ENCODE measurements around the gene HS3ST6. TPM values are rescaled to one million over a fixed set of nuclear protein-coding genes. Genes with fewer than 3 reads are reported as not detected.

HS3ST6 gene
- total and polyA plus RNA-seq, 2 of the 13 experiments (the other 11 are each of a cell fraction or from before 2014, with no cell fraction given): not detected

DNA sequence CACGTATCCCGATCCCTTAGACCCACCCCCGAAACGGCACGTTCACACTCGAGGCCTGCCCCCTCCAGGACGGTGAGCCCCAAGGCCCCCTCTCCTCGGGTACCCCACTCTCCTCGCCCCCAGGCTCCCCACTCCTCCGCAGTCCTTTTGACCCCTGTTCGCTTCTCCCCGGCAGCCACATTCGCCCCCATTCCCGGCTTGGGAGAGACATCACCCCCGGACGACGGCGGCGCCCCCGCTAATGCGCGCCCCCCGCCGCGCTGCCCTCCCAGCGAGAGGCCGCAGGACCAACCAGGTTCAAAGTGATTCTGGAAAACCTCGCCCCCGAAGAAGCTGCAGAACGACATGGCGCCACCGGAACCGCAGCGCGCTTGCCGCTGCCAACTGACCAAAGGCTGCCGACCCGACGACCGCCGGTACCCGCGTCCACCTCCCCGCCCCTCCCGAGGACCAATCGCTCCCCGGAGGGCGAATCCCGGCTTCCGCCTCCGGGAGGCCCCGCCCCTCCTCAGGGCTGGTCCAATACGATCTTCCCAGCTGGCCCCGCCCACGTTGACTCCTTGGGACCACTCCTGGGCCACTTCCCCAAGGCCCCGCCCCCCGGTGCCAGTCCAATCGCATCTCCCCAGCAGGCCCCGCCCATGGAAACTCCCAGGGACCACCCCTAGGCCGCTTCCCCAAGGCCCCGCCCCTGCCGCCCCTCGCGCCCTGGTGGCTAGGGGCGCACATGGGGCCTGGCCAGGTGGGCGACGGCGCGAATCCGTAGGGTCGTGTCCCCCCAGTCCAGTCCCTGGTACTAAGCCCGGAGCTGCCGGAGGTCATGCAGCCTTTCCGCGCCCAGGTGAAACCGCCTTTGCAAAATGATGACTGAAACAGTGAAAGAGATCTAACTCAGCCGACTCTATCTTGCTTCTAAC is 24.9 kb upstream of the HS3ST6 start, which contains the start of gene MSRB1 (continued):
- TF ChIP-seq ZFP91 (CRISPR knock-in tag; IDR thresholded peaks at IDR 0.05; ENCODE audit: borderline replicate concordance) (peak; percentile 71; the same call in 1 of the 2 replicates), ZNF770 (CRISPR knock-in tag; IDR thresholded peaks at IDR 0.05) (no peak), ARID2 (CRISPR knock-in tag; IDR thresholded peaks at IDR 0.05; ENCODE audit: borderline replicate concordance) (peak; percentile 14; the same call in 1 of the 2 replicates), SCMH1 (CRISPR knock-in tag; IDR thresholded peaks at IDR 0.05; ENCODE audit: borderline replicate concordance) (no peak), PCBP1 (IDR thresholded peaks at IDR 0.05; ENCODE audit: borderline replicate concordance, low read depth, low read length) (no peak), NR1H2 (CRISPR knock-in tag; IDR thresholded peaks at IDR 0.05; ENCODE audit: borderline replicate concordance, low read depth) (no peak), ZNF232 (CRISPR knock-in tag; IDR thresholded peaks at IDR 0.05; ENCODE audit: borderline replicate concordance) (no peak), RELA (CRISPR knock-in tag; IDR thresholded peaks at IDR 0.05) (no peak), ZNF260 (CRISPR knock-in tag; IDR thresholded peaks at IDR 0.05; ENCODE audit: borderline replicate concordance, low read depth) (no peak), E2F5 (CRISPR knock-in tag; conservative IDR thresholded peaks at IDR 0.05) (no peak), FIP1L1 (IDR thresholded peaks at IDR 0.05; ENCODE audit: borderline replicate concordance, insufficient read depth, low read depth, low read length) (no peak), HHEX (CRISPR knock-in tag; IDR thresholded peaks at IDR 0.05) (no peak)
- TF ChIP-seq, protein P1, sequence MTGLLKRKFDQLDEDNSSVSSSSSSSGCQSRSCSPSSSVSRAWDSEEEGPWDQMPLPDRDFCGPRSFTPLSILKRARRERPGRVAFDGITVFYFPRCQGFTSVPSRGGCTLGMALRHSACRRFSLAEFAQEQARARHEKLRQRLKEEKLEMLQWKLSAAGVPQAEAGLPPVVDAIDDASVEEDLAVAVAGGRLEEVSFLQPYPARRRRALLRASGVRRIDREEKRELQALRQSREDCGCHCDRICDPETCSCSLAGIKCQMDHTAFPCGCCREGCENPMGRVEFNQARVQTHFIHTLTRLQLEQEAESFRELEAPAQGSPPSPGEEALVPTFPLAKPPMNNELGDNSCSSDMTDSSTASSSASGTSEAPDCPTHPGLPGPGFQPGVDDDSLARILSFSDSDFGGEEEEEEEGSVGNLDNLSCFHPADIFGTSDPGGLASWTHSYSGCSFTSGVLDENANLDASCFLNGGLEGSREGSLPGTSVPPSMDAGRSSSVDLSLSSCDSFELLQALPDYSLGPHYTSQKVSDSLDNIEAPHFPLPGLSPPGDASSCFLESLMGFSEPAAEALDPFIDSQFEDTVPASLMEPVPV (CRISPR knock-in tag; IDR thresholded peaks at IDR 0.05): peak; percentile 77; the same call in 1 of the 2 replicates
- TF ChIP-seq, protein P2, sequence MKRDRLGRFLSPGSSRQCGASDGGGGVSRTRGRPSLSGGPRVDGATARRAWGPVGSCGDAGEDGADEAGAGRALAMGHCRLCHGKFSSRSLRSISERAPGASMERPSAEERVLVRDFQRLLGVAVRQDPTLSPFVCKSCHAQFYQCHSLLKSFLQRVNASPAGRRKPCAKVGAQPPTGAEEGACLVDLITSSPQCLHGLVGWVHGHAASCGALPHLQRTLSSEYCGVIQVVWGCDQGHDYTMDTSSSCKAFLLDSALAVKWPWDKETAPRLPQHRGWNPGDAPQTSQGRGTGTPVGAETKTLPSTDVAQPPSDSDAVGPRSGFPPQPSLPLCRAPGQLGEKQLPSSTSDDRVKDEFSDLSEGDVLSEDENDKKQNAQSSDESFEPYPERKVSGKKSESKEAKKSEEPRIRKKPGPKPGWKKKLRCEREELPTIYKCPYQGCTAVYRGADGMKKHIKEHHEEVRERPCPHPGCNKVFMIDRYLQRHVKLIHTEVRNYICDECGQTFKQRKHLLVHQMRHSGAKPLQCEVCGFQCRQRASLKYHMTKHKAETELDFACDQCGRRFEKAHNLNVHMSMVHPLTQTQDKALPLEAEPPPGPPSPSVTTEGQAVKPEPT (CRISPR knock-in tag; IDR thresholded peaks at IDR 0.05; ENCODE audit: low read depth): 0 out of 2 replicates have a peak, but pooled peaks have one; percentile 47
